ENCODE data around the gene CFAP52.

The CFAP52 gene

DNA sequence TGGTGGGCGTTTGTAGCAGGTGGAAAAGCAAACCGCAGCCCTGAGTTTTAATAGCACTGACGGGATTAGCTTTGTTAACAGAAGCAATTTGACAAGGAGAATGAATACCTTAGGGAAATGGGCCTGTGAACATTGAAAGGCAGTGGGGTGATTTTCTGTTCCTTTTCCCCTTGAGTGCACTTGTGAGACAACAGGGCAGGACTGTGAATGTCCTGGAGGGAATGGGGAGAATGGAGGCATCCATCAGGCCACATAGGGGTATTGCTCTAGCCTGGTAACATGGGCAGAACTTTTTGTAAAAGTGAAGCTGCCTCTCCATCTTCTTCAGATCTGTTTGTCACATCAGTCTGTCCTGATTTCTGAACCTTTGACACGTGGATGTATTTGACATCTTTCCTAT lies 95.1 kb downstream of the CFAP52 start:
- Histone ChIP-seq H3K4me1 (ENCODE audit: control insufficient read depth, insufficient read depth, low read length) (no peaks in the 10 kb centered on the region), H3K27me3 (ENCODE audit: control insufficient read depth, insufficient read depth, low read length) (no peaks in the 10 kb centered on the region), H3K9me3 (ENCODE audit: control insufficient read depth, insufficient read depth, low read length) (no peaks in the 10 kb centered on the region), H3K36me3 (ENCODE audit: control insufficient read depth, insufficient read depth, low read length) (peaks cover 9% of the 10 kb centered on the region), H3K9ac (ENCODE audit: low read depth, low read length) (no peak overlapping the region), H3K27ac (ENCODE audit: low read depth, low read length) (no peak overlapping the region), H3K4me3 (ENCODE audit: low read depth, low read length) (no peak overlapping the region)

DNA sequence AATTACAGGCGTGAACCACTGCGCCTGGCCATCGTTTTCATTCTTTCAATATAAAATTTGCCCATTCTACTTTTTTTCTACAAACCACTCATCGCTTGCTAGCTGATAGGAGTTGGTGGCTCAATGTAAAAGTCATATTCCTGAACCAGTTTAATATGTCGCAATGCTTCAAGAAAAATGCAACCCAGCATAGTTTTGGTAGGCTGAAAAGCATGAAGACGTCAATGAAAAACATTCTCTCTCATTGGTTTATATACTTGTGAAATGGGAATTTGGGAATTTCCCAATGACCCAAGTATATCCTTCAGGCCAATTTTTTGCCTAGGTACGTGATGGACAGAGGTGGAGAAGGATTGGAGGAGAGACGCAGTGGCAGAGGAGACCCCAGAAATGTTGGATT lies 95.8 kb downstream of the CFAP52 start:
- no peaks in the 10 kb centered on the region for H3K9me3 ChIP-seq (ENCODE audit: control insufficient read depth, insufficient read depth, low read length)
- H3K4me3 ChIP-seq (ENCODE audit: low read depth, low read length): no peak overlapping the region
- H3K4me1 ChIP-seq (ENCODE audit: control insufficient read depth, insufficient read depth, low read length): no peaks in the 10 kb centered on the region
- no peak overlapping the region for H3K27ac ChIP-seq (ENCODE audit: low read depth, low read length)
- H3K36me3 ChIP-seq (ENCODE audit: control insufficient read depth, insufficient read depth, low read length): peaks cover 12% of the 10 kb centered on the region
- no peaks in the 10 kb centered on the region for H3K27me3 ChIP-seq (ENCODE audit: control insufficient read depth, insufficient read depth, low read length)
- no peak overlapping the region for H3K9ac ChIP-seq (ENCODE audit: low read depth, low read length)

DNA sequence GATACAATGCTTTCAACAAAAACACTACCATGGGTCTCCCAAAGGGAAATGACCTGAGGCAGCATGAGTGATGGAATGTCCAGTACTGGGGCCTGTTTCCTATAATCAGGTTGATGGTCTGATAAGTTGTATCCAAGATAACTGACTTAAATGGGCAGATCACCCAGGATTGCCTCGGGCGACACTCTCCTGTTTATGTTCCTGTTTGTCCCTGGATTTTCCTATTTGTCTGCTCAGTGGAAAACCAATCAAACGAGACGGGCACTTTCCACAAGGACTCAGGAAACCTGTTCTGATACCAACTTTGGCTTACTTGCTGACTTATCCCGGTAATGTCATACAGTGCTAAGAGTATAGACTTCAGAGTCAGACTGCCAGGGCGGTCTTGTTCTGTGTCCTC lies 96.2 kb downstream of the CFAP52 start:
- Histone ChIP-seq H3K4me3 (ENCODE audit: low read depth, low read length) (no peak overlapping the region), H3K36me3 (ENCODE audit: control insufficient read depth, insufficient read depth, low read length) (peaks cover 16% of the 10 kb centered on the region), H3K9ac (ENCODE audit: low read depth, low read length) (no peak overlapping the region), H3K4me1 (ENCODE audit: control insufficient read depth, insufficient read depth, low read length) (no peaks in the 10 kb centered on the region), H3K27ac (ENCODE audit: low read depth, low read length) (no peak overlapping the region), H3K9me3 (ENCODE audit: control insufficient read depth, insufficient read depth, low read length) (no peaks in the 10 kb centered on the region), H3K27me3 (ENCODE audit: control insufficient read depth, insufficient read depth, low read length) (no peaks in the 10 kb centered on the region)

DNA sequence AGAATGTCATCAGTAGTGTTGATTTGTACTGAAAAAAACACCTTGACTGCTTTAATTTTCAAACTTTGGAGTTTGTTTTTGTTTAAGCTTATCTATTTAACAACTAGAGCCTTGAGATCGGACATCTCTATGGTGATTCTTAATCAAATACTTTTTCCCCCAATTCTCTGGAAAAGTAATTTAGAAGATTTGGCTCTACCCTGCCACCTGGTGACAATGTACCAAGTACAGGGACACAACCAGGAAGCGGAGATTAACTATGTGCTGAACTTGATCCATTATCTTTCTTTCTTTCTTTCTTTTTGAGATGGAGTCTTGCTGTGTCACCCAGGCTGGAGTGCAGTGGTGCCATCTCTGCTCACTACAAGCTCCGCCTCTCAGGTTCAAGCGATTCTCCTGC lies 99.6 kb downstream of the CFAP52 start:
- H3K27me3 ChIP-seq (ENCODE audit: control insufficient read depth, insufficient read depth, low read length): no peaks in the 10 kb centered on the region
- no peaks in the 10 kb centered on the region for H3K4me1 ChIP-seq (ENCODE audit: control insufficient read depth, insufficient read depth, low read length)
- no peak overlapping the region for H3K4me3 ChIP-seq (ENCODE audit: low read depth, low read length)
- peaks cover 23% of the 10 kb centered on the region for H3K36me3 ChIP-seq (ENCODE audit: control insufficient read depth, insufficient read depth, low read length)
- H3K9me3 ChIP-seq (ENCODE audit: control insufficient read depth, insufficient read depth, low read length): peaks cover 12% of the 10 kb centered on the region
- H3K27ac ChIP-seq (ENCODE audit: low read depth, low read length): no peak overlapping the region
- no peak overlapping the region for H3K9ac ChIP-seq (ENCODE audit: low read depth, low read length)

DNA sequence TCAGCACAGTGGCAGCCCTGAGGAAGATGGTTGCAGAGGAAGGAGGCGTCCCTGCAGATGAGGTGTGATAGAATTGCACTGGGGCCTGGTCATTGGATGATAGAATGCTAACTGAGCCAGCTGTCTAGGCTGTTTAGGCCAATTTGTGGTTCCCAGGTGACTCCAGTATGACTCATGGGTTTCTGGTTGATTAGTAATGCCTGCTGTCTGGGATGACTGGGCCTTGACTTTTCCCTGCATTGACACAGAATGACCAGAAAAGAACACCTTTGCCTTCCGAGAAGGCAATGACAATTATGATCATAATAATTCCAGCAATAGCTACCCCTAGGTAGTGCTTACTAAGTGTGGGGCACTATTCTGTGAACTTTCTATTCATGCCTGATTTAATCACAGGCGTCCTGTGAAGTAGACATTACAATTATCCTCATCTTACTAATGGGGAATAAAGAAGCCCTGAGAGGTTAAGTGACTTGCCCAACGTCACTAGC lies 100.4 kb downstream of the CFAP52 start:
- Histone ChIP-seq H3K27ac (ENCODE audit: low read depth, low read length) (peak overlapping the region; percentile 12), H3K4me1 (ENCODE audit: control insufficient read depth, insufficient read depth, low read length) (no peaks in the 10 kb centered on the region), H3K9ac (ENCODE audit: low read depth, low read length) (no peak overlapping the region), H3K4me3 (ENCODE audit: low read depth, low read length) (no peak overlapping the region), H3K27me3 (ENCODE audit: control insufficient read depth, insufficient read depth, low read length) (no peaks in the 10 kb centered on the region), H3K36me3 (ENCODE audit: control insufficient read depth, insufficient read depth, low read length) (peaks cover 23% of the 10 kb centered on the region), H3K9me3 (ENCODE audit: control insufficient read depth, insufficient read depth, low read length) (peaks cover 12% of the 10 kb centered on the region)

DNA sequence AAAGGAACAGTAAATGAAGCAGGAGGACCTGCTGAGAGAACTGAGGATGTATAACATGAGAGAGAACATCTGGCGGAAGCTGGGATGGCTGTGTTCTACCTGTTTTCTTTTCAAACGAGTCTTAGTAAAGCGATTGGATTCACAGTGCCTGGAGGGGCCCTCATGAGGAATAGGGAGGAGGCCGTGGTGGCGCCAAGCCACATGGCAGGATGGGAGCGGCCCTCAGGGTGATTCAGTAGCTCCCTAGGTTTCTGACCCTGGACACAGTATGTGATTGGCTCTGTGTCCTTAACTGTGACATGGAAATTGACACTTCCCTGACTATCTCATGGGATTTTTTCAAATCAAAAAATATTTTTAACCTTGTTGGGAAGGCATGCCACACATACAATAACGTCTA lies 101.0 kb downstream of the CFAP52 start:
- Histone ChIP-seq H3K27ac (ENCODE audit: low read depth, low read length) (peak overlapping the region; percentile 12), H3K9me3 (ENCODE audit: control insufficient read depth, insufficient read depth, low read length) (peaks cover 12% of the 10 kb centered on the region), H3K36me3 (ENCODE audit: control insufficient read depth, insufficient read depth, low read length) (peaks cover 23% of the 10 kb centered on the region), H3K4me3 (ENCODE audit: low read depth, low read length) (no peak overlapping the region), H3K4me1 (ENCODE audit: control insufficient read depth, insufficient read depth, low read length) (no peaks in the 10 kb centered on the region), H3K9ac (ENCODE audit: low read depth, low read length) (no peak overlapping the region), H3K27me3 (ENCODE audit: control insufficient read depth, insufficient read depth, low read length) (no peaks in the 10 kb centered on the region)

DNA sequence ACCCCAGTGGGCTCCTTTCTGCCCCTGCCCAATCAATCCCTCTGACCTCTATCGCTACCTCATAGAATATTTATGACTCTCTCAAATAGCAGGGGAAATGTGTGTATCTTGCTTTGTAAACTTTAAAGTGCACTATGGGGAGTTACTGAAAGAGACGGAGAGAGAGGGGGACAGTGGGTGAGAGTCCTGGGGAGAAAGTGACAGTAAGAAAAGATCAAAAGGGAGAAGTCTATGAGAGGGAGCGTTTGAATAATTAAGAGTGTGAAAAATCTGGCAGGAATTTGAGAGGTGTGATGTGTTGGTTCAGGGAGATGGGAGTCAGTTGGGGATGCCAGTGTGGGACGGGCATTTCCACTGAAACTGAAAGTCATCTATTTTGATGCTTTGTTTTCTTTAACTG lies 101.5 kb downstream of the CFAP52 start:
- H3K9ac ChIP-seq (ENCODE audit: low read depth, low read length): no peak overlapping the region
- H3K36me3 ChIP-seq (ENCODE audit: control insufficient read depth, insufficient read depth, low read length): peaks cover 23% of the 10 kb centered on the region
- H3K4me1 ChIP-seq (ENCODE audit: control insufficient read depth, insufficient read depth, low read length): no peaks in the 10 kb centered on the region
- H3K9me3 ChIP-seq (ENCODE audit: control insufficient read depth, insufficient read depth, low read length): peaks cover 12% of the 10 kb centered on the region
- no peaks in the 10 kb centered on the region for H3K27me3 ChIP-seq (ENCODE audit: control insufficient read depth, insufficient read depth, low read length)
- H3K4me3 ChIP-seq (ENCODE audit: low read depth, low read length): no peak overlapping the region
- no peak overlapping the region for H3K27ac ChIP-seq (ENCODE audit: low read depth, low read length)

DNA sequence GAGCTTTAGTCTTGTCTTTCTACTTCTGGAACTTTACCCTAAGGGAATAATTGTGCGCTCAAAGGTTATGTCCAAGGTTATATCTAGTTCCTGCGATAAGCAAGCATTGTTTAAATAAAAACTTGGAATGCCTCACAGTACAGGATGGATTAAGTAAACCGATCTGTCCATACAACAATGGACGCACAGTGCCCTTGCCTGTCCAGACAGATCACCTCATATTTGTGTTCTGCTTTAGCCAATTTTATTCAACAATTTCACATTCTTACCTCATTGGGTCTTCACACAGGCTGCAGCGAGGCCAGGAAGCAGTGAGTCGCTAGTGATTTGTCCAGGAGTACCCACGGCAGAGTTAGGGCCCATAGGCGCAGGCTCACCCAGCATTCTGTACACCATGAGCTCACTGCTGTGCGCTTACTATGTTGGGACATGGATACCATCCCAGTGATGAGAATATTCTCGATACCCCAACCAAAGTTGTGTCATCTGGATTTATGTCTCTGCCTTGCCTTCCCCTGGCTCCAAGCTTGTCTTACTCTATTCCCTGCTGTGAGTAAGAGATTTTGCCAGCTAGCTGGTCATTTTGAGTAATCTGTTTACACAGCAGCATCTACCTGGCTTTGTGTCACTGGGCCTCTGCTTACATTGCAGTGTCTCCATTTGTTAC lies 108.6 kb downstream of the CFAP52 start:
- Histone ChIP-seq H3K36me3 (ENCODE audit: control insufficient read depth, insufficient read depth, low read length) (peaks cover 24% of the 10 kb centered on the region), H3K9ac (ENCODE audit: low read depth, low read length) (no peak overlapping the region), H3K4me3 (ENCODE audit: low read depth, low read length) (no peak overlapping the region), H3K27me3 (ENCODE audit: control insufficient read depth, insufficient read depth, low read length) (no peaks in the 10 kb centered on the region), H3K4me1 (ENCODE audit: control insufficient read depth, insufficient read depth, low read length) (no peaks in the 10 kb centered on the region), H3K27ac (ENCODE audit: low read depth, low read length) (no peak overlapping the region), H3K9me3 (ENCODE audit: control insufficient read depth, insufficient read depth, low read length) (peaks cover 6% of the 10 kb centered on the region)

All from HUES48 (cell line).